Measurements from ENCODE around the gene ACOT2.
"Not testable (repeated sequence)": the region's sequence is repeated elsewhere in the genome, so short reads cannot be mapped to it uniquely, and the experiment has no call there.

Gene ACOT2

DNA sequence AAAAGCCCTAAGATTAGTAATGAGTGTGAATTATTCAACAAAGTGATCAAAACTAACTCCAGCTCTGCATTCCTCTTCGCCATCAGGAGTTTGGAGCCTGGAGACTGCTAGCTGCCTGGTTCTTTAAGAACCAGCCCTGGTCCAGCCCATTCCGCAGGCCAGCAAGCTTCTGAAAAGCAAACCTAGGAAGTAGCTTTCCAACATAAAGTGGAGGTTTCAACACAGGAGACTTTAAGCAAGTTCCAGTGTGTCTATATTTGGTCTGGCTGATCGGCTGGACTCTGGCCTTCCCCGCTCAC, 178 bp upstream of the ACOT2 start:
- not testable (repeated sequence) for DNase-seq

DNA sequence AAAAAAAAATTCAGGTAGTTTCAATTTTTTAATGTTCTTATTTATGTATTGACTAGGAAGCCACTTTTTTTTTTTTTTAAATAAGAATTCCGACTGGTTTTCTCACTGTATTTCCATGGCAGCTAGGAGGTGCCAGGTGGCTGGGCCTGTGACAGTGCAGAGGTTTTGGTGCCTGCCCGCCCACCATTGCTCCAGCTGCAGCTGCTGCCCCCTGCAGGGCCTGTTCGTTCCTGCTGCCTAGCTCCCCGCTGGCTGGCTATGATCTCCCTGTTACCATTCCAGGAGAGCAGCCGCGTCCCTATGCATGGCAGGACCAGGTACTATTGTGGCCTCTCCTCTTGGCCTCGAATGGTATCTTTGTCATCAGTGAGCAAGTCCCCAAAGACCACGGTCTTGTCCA, 1.9 kb downstream of the ACOT2 start:
- DNase-seq: peak; percentile 68

DNA sequence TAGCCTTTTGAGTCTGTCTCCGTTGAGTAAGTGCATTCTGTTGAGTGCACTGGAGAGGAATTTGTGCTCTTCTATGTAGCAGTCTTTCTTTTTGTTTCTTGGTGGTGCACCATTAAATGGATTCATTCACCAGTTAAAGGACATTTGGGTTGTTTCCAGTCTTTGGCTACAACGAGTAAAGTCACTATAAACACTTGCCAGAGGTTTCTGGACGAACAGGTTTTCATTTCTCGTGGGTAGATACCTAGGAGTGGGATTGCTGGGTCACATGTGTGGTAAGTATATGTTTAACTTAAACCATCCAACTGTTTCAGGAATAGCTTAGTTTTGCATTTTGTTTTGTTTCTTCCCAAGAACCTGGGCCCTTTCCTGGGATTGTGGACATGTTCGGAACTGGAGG, 4.0 kb downstream of the ACOT2 start:
- not testable (repeated sequence) for DNase-seq

DNA sequence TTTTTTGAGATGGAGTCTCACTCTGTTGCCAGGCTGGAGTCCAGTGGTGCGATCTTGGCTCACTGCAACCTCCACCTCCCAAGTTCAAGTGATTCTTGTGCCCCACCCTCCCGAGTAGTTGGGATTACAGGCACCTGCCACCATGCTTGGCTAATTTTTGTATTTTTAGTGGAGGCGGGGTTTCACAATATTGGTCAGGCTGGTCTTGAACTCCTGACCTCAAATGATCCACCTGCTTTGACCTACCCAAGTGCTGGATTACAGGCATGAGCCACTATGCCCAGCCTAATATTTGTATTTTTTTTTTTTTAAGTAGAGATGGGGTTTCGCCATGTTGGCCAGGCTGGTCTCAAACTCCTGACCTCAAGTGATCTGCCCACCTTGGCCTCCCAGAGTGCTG, 4.7 kb downstream of the ACOT2 start:
- DNase-seq: not testable (repeated sequence)

DNA sequence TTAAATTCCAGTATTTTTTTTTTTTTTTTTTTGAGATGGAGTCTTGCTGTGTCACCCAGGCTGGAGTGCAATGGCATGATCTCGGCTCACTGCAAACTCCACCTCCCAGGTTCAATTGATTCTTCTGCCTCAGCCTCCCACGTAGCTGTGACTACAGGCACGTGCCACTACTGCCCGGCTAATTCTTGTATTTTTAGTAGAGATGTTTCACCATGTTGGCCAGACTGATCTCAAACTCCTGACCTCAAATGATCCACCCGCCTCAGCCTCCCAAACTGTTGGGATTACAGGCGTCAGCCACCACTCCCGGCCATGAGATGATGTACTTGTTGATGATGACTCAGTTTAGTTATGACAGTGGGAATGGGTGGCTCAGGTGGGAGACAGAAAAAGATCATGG, 5.2 kb downstream of the ACOT2 start:
- not testable (repeated sequence) for DNase-seq

DNA sequence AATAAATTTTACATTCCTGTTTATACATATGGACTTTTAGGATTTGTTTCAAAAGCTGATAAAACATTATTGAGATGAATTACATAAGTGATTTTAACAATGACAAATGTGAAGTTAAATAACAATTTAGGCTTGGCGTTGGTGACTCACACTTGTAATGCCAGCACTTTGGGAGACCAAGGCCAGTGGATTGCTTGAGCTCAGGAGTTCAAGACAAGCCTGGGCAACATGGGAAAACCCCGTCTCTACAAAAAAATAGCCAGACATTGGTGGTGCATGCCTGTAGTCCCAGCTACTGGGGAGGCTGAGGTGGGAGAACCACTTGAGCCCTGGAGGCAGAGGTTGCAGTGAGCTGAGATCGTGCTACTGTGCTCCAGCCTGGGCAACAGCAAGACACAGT, 7.4 kb downstream of the ACOT2 start:
- no peak for DNase-seq

DNA sequence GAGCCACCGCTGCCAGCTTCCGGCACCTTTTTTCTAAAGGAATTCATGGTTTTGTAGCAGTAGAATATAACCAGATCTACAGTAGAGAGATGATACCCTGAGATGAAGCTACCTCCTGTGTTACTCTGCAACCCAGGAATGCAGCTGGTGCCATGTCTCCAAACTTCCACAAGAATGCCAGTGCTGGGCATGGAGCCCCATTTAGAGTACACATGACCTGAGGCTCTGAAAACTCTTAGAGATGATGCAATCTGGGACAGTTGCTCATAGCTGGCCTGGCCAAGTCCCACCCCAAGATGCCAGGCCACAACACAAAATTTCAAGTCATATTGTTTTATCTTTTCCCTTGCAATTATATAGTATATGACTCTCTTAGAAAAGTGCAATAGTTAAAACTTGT, 8.2 kb downstream of the ACOT2 start:
- not testable (repeated sequence) for DNase-seq

DNA sequence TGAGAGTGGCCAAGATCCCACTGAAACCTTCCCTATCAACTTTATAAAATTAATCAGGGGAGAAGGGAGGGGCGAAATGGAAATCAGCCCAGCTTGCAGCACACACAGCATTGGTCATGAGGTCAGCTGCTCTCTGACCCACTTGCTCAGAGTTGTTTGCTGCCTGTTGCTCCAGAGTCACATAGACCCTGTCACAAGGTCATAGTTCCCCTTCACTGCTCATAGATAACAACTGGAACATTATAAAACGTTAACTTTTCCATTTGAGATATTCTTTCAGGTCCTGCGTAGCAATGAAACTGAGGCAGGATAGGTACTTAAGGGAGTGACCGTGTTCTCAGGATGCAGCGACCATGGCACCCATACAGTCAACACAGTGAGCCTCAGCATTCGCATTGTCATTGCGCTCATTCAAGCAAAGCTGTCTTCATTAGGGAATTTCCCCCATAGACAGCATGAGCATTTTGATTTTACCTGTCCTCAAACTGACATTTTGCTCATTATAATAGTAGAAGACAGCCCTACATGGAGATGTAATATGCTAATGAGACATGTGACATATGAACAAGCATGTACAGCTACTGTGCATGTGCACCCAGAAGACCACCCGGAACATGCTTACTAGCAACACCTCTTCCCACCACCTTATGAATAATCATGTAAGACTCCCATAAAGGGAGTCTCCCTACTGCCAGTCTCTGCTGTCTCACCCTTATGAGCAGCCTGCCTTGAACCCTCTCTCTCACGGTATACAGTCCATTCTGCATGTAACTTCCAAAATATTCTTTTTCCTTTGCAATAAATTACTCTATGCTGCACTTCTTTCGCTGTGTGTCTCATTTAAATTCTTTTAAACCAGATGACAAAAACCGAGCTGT, 13.3 kb downstream of the ACOT2 start:
- DNase-seq: not testable (repeated sequence)

DNA sequence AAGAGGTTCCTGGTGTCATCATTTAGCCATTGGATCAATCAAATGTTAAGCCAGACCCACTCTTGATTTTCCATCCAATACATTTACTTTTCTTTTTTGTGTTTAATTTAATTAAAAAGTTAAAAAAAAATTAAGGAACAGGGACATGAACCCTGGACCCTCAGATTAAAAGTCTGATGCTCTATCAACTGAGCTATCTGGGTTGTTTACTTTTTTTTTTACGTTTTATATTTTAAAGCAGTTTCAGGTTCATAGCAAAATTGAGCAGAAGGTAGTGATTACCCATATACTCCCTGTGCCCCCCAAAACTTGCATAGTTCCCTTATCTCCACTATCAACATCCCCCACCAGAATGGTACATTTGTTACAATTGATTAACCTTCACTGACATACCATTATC, 19.7 kb downstream of the ACOT2 start:
- DNase-seq: no peak

DNA sequence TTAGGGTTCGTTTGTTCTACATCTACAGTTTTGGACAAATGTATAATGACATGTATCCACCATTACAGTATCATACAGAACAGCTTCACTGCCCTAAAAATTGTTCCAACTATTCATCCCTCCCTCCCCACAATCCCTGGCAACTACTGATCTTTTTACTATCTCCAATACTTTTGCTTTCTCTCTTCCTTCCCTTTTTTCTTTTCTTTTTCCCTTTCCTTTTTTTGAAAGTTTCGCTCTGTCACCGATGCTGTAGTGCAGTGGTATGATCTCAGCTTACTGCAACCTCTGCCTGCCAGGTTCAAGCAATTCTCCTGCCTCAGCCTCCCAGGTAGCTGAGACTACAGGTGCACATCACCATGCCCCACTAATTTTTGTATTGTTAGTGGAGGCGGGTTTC, 20.1 kb downstream of the ACOT2 start:
- no peak for DNase-seq

DNA sequence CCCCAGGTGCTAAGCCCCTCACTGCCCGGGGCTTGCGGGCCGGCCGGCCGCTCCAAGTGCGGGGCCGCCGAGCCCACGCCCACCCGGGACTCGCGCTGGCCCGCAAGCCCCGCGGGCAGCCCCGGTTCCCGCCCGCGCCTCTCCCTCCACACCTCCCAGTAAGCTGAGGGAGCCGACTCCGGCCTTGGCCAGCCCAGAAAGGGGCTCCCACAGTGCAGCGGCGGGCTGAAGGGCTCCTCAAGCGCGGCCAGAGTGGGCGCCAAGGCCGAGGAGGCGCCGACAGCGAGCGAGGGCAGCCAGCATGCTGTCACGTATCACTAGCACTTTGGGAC, 21.6 kb downstream of the ACOT2 start:
- DNase-seq: not testable (repeated sequence)

DNA sequence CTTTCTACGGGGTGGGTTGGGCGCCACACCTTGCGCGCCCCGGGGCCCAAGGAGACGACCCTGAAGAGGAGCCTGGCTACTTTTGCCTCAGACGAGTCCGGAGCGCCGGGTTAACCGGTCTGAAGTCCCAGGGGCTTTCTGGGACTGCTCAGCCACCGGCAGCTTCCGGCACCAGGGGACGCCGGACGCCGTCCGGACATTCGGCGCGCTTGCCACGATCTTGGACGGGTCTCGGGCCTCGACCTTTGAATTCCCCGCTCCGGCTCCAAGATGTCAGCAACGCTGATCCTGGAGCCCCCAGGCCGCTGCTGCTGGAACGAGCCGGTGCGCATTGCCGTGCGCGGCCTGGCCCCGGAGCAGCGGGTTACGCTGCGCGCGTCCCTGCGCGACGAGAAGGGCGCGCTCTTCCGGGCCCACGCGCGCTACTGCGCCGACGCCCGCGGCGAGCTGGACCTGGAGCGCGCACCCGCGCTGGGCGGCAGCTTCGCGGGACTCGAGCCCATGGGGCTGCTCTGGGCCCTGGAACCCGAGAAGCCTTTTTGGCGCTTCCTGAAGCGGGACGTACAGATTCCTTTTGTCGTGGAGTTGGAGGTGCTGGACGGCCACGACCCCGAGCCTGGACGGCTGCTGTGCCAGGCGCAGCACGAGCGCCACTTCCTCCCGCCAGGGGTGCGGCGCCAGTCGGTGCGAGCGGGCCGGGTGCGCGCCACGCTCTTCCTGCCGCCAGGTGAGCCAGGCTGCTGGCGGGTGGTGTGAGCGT, 22.9 kb downstream of the ACOT2 start, which contains the start of gene ACOT4:
TSS of gene ACOT4 (plus strand) at position 184 of the 760 bp plus-strand sequence. CDS start at position 271, 87 bp downstream.
- peak; percentile 47 for DNase-seq

DNA sequence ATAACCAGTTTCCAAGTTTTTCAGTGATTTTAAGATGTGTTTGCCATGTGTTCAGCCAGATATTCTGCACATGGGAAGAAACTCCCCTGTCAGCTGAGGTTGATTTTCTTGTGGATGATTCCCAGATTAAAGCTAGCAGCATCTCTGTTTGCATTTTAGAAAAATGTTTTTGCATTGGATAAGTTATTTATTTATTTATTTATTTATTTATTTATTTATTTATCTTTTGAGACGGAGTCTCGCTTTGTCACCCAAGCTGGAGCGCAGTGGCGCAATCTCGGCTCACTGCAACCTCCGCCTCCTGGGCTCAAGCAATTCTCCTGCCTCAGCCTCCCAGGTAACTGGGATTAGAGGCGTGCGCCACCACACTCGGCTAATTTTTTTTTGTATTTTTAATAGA, 25.5 kb downstream of the ACOT2 start:
- DNase-seq: no peak

DNA sequence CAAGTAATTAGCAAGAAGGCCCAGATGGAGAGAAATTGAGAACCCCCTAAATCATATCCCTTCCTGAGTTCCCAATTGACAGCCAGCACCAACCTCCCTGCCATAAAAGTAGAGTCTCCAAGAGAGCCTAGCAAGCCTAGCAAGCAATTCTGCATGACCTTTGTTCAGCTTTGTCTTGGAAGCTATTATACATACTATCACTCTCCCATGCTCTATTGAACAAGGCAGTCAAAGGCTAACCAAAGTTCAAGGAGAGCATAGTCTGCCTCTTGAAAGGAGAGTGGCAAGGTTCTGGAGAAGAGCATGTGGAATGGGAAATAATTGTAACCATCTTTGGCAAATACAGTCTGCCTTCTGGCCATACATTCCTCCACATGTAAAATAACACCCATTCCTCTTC, 30.5 kb downstream of the ACOT2 start:
- no peak for DNase-seq

DNA sequence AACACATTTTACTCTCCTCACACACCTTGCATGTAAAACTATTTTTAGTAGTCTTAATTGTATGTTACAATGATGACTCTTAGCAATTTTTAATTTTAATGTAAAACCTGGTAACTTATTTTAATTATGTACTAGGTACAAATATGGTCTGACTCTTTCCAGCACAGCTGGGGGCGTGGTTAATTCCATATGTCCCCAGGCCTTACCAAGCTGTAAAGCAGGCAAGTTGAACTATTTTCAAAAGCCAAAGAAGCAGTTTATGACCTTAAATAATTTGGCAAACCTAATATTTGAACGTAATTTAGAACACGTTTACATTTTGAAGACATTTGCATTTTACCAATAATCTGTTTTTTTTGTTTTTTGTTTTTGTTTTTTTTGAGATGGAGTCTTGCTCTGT, 34.0 kb downstream of the ACOT2 start:
- no peak for DNase-seq

DNA sequence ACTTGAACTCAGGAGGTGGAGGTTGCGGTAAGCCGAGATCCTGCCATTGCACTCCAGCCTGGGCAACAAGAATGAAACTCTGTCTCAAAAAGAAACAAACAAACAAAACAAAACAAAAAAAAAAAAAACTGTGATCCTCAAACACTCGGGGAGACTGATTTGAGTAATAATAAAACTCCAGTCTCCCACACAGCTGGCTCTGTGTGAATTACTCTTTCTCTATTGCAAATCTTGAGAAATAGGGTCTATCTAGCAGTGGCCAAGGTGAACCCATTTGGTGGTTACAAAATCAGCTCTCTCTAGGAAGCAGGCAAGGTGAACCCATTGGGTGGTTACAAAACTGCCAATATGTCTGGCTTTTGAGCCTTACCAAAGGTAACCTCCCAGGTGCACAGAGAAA, 37.3 kb downstream of the ACOT2 start:
- peak; percentile 55 for DNase-seq

DNA sequence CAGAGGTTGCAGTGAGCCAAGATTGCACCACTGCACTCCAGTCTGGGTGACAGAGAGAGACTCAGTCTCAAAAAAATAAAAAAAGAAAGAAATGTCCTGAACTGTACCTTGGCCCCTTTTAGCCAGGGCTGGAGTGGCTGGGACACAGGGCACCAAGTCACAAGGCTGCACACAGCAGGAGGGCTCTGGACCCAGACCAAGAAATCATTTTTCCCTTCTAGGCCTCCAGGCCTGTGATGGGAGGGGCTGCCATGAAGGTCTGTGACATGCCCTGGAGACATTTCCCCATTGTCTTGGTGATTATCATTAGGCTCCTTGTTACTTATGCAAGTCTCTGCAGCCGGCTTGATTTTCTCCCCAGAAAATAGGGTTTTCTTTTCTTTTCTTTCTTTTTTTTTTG, 38.2 kb downstream of the ACOT2 start:
- no peak for DNase-seq

DNA sequence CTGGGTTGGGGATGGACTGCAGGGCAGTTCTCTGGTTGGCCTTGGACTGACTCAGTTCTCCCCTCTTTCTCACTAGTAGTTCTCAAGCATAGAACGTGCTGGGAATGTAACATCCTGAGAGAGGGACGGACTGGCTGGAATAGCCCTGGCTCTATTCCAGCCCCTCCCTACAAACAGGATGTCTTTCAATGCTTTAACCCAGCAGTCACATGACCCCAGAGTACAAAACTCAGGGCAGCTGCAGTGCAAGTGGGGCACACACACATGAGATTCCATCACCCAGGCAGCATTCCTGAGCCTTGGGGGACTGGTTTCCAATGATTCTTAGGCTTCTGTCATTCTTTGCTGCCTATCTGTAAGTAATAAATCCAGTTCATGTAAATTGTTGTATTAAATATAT, 41.7 kb downstream of the ACOT2 start:
- no peak for DNase-seq

DNA sequence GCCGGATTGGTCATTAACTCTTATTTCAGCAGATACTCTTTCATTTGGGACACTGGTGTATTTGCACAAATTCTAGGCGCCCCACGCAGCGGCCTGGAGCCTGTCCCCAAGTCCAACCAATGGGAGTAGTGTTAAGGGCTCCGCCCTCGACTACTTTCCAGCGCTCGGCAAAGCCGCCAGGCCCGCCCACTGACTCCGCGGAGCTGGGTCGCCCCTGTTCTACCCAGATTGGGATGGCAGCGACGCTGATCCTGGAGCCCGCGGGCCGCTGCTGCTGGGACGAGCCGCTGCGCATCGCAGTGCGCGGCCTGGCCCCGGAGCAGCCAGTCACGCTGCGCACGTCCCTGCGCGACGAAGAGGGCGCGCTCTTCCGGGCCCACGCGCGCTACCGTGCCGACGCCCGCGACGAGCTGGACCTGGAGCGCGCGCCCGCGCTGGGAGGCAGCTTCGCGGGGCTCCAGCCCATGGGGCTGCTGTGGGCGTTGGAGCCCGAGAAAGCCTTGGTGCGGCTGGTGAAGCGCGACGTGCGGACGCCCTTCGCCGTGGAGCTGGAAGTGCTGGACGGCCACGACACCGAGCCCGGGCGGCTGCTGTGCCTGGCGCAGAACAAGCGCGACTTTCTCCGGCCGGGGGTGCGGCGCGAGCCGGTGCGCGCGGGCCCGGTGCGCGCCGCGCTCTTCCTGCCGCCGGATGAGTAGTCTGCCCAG, 43.5 kb downstream of the ACOT2 start, which contains the start of gene ACOT6:
TSS of gene ACOT6 (plus strand) at position 179 of the 707 bp plus-strand sequence. CDS start at position 234, 55 bp downstream.
- peak; percentile 71 for DNase-seq

DNA sequence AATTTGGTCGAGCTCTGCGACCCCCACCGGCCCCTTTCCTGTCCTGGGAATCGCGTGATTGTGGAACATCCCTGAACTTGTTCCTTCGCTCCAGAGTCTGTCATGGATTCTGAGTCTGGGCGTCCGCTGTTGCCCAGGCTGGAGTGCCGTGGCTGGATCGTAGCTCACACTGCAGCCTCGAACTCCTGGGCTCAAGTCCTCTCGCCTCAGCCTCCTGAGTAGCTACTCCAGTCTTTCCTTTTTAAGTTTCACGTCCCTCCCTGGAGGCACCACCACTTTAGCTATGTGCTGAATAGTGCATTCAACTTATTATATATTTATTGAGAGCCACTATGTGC, 44.0 kb downstream of the ACOT2 start:
- no peak for DNase-seq

DNA sequence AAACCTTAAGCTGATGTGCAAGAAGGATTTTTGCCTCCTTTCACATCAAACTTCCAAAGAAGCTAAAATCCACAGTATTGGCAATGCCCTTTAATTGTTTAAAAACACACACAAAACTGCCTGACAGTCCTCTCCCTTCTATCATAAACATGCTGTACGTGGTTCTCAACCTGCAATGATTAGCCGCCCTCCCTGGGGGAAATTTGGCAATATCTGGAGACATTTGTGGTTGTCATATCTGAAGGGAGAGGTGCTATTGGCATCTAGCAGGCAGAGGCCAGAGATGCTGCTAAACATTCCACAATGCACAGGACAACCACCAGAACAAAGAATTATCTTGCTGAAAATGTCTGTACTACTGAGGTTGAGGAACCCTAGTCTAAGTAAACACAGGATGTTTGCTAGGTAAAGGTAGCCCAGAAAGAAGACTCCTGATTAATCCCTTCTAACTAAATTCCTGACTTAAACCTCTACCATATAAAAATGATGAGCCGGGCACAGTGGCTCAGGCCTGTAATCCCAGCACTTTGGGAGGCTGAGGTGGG, 44.5 kb downstream of the ACOT2 start:
- no peak for DNase-seq

DNA sequence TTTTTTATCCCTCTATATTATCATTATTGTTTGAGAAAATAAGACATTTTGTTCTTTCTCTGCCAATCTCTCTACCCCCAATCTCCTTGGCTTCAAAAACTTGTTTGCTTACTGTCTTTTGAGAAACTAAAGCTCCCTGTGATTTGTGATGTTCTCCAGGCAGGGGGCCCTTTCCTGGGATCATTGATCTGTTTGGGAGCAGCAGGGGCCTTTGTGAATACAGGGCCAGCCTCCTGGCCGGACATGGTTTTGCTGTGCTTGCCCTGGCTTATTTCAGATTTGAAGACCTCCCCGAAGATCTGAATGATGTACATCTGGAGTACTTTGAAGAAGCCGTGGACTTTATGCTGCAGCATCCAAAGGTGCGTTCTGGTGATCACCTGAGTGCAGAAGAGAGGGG, 47.8 kb downstream of the ACOT2 start:
- DNase-seq: no peak

DNA sequence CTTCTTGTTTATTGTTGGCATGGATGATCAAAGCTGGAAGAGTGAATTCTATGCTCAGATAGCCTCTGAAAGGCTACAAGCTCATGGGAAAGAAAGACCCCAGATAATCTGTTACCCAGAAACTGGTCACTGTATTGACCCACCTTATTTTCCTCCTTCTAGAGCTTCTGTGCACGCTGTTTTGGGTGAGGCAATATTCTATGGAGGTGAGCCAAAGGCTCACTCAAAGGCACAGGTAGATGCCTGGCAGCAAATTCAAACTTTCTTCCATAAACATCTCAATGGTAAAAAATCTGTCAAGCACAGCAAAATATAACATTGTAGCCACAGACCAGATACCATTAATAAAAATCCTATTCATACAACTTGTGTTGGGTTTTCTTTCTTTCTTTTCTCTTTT, 50.5 kb downstream of the ACOT2 start:
- DNase-seq: no peak

DNA sequence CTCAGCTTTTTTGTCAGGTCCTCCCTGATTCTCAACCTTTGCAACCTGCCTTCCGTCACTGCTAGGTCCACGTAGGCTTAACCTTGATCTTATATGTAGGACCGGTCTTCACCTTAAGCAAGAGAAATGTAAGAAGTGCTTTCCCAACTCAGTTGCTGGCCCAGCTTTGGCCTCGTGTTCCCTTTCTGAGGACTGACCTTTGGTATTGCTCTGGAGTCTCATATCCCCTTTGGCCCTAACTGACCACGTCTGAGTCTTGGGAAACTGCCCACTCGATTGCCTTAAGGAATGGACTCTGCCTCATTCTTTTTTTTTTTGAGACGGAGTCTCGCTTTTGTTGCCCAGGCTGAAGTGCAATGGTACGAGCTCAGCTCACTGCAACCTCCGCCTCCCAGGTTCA, 51.3 kb downstream of the ACOT2 start:
- DNase-seq: no peak
